Measurements from ENCODE around the gene HS2ST1.
"Not testable (repeated sequence)": the region's sequence is repeated elsewhere in the genome, so short reads cannot be mapped to it uniquely, and the experiment has no call there.

Gene HS2ST1

DNA sequence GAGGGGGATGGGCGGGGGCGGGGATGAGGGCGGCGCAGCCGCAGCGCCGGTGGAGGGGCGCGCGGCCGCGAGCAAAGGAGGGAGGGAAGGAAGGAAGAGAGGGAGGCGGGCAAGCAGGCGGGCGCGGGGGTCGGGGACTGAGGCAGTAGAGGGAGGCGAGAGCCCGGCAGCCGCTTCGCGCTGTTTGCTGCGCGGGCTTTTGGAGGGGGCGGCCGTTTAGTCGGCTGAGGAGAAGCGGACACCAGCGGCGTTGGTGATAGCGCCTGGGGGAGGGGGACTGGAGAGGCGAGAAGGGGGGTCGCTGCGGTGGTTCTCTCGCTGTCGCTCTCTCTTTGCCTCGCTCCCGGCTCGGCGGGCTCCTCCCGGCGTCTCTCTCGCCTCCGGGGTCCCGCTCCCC, at the start of gene HS2ST1:
Gene HS2ST1, plus strand, starts transcription at position 35 of the 397 bp plus-strand sequence.
- no peak for DNase-seq

DNA sequence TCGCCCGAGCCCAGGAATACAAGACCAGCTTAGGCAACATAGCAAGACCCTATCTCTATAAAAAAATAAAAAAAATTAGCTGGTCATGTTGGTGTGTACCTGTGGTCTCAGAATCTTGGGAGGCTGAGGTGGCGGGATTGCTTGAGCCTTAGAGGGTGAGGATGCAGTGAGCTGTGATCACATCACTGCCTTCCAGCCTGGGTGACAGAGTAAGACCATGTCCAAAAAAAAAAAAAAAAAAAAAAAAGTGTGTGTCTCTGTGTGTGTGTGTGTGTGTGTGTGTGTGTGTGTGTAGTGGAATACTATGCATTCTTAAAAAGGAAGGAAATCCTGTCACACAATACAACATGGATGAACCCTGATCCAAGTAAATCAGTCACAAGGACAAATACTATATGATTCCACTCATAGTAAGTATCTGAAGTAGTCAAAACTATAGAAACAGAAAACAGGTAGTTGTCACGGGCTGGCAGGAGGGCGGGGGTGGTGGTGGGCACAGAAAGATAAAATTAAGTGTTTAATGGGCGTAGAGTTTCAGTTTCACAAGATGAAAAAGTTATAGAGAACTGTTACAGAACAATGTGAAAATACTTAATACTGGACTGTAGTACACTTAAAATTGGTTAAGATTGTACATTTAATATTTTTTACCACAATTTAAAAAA, 48.3 kb upstream of the HS2ST1 start:
- no peak for DNase-seq

DNA sequence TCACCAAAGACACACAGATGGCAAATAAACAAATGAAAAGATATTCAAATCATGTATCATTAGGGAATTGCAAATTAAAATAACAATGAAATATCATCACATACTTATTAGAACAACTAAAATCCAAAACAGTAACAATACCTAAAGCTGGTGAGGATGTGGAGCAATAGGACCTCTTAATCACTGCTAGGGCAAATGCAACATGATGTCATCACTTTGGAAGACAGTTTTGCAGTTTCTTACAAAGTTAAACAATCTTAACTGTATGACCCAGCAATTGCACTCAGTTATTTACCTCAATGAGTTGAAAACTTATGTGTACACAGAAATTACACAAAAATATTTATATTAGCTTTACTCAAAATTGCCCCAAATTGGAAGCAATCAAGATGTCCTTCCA, 47.8 kb upstream of the HS2ST1 start:
- DNase-seq = no peak

DNA sequence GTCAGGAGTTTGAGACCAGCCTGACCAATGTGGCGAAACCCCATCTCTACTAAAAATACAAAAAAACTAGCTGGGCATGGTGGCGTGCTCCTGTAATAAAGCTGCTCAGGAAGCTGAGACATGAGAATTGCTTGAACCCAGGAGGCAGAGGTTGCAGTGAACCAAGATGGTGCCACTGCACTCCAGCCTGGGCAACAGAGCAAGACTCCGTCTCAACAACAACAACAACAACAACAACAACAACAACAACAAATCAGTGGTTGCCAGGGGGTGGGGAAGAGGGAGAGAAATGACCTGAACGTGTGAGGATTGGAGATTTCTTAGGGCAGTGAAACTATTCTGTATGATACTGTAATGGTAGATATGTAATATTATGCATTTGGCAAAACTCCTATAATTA, 47.2 kb upstream of the HS2ST1 start:
- not testable (repeated sequence) for DNase-seq

DNA sequence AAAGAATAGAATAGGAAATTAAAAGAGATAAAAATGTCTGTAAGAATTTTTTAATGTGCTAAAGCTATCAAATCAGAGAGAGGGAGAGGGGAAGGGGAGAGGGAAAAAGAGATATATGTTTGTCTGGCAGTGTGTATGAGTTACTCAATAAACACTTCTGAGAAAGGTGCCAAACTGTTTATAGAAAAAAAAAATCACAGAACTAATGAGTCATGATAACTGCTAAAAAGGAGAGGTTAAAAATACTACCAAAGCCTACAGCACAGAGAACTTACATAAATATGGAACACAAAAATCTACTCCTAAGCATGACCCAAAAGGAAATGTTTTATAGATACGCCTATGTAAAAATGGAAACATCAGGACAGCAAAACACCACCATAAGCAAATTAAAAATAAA, 46.0 kb upstream of the HS2ST1 start:
- no peak for DNase-seq

DNA sequence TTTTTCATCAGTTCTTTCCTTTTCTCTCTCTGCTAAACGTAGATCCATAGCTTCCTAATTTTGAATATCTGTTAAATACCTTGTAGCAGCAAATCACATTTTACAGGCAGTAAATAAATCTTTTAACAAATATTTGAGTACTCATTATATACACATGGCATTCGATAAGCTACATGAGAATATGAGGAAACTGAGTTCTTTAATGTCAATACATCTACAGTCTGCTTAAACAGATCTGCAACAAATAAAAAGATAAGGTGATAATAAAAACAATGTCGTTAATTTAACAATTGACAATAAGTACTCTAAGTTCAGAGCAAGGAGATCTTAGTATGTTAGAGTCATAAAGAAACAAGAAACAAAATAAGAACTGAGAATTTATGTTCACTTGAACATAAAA, 43.4 kb upstream of the HS2ST1 start:
- DNase-seq = no peak

DNA sequence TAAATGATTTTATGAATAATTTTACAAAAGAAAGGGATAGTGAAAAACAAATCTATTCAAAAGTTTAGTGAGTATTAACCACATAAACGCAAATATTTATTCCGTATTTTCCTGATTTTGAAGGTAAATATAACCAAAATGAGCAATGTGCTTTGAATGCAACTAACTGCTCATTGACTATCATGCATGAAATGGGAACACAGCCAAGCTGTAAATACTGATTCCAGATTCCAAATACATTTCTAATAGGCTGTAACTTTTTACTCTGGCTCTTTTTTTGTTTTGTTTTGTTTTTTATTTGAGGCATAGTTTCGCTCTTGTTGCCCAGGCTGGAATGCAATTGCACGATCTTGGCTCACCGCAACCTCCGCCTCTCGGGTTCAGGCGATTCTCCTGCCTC, 42.3 kb upstream of the HS2ST1 start:
- DNase-seq = no peak

DNA sequence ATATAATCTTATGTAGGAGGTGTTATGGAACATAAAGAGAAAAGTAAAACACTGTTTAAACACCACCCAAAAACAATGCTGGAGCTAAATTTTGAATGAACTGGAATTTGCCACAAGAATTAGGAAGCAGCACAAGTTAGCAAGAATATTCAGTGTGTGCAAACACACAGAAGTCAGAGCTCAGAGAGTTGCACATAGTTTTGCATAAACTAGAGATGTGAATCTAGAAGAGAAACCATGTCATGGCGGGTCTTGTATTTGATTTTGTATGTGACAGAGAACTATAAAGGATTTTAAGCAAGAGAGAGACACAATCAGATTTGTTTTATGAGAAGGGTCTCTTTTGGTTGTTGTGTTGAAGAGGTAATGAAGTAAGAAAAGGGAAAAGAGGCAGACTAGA, 38.7 kb upstream of the HS2ST1 start:
- DNase-seq = no peak

DNA sequence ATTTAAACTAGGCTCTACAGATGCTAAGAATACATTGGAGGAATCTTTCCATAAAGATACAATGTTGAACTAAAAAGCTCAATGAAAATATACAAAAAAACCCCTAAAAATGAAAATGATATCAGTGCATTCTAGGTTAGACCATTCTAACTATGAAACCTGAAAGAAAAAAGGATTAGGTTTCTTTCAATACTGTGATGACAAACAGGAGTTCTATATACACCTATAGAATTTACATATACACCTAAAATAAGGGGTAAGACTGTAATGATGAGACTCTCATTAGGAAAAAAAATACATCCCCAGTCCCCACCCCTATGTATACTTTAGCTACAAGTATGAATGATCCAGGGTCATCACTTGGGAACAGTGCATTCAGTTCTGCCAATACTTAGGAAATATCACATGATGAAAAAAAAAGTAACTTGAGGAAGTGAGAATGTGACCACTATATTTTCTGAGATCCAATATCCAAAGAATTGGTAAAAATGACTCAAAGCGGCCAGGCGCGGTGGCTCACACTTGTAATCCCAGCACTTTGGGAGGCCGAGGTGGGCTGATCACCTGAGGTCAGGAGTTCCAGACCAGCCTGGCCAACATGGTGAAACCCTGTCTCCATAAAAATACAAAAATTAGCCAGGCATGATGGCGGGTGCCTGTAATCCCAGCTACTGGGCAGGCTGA, 26.8 kb upstream of the HS2ST1 start:
- DNase-seq = no peak

DNA sequence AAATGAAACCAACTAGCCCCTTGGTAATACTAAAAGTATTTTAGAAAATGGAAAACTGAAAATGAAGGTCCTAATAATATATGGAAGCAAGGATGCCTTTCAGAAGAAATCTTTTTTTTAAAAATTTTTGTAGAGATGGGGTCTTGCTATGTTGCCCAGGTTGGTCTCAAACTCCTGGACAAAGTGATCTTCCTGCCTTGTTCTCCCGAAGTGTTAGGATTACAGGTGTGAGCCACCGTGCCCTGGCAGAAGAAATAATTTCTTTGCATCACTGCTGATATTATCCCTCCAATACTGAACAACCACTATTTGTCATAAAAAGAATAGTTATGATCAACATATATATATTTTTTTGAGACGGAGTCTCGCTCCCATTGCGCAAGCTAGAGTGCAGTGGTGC, 26.1 kb upstream of the HS2ST1 start:
- DNase-seq = no peak

DNA sequence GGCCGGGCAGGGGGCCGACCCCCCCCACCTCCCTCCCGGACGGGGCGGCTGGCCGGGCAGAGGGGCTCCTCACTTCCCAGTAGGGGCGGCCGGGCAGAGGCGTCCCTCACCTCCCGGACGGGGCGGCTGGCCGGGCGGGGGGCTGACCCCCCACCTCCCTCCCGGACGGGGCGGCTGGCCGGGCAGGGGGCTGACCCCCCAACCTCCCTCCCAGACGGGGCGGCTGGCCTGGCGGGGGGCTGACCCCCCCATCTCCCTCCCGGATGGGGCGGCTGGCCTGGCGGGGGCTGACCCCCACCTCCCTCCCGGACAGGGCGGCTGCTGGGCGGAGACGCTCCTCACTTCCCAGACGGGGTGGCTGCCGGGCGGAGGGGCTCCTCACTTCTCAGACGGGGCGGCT, 15.0 kb upstream of the HS2ST1 start:
- DNase-seq = not testable (repeated sequence)

DNA sequence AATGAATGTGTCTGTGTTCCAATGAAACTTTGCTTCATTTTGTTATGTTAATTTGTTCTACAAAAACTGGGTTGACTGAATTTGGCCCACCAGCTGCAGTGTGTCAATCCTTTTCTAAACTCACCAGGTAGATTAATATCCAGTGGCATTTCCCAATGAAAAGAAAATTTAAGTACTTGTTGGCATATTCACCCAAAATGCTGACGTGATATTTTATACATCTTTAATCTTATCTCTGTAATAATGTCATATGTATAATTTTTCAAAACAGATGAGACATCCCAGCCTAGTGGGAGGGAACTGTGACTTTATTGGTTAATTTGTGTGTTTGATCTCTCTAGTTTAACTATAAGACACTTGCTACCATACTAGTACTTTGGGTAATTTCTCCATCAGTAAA, 8.6 kb upstream of the HS2ST1 start:
- DNase-seq = no peak

DNA sequence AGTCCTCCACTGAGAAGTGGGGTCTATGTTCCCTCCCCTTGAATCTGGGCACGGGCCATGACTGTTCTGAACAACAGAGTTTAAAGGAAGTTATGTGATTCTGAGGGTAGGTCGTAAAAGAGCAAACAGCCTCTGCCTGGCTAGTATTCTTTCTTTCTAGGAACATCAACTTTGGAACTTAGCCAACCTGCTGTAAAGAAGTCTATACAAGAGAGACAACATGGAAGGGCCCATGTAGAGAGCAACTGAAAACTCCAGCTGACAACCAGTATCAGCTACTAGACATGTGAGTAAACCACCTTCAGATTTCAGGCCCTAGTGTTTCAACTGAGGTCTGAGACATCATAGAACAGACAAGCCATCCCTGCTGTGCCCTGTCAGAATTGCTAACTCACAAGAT, 8.0 kb upstream of the HS2ST1 start:
- no peak for DNase-seq

DNA sequence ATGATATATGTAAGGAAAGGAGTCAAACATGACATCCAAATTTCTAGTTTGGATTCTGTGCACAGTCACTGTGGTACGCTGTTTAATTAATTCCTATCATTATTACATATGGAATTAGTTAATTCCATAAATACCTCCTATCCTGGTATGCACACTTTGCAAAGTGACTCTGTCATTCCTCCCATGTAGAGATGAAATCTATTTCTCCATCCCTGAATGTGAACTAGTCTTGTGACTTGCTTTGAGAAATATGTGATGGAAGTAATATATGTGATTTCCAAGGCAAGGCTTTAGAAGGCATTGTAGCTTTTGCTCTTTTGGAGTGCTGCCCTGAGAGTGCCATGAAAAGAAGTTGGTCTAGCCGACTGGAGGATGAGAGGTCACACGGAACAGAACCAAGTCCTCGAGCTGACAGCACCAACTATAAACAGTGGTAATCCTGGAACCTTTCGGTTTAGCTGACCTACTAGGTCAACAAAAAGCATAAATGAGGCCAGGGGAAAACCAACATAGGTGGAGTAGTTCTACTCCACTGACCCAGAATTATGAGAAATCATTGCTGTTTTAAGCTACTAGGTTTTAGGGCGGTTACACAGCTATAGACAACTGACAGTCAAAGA, 2.0 kb upstream of the HS2ST1 start:
- DNase-seq = no peak

DNA sequence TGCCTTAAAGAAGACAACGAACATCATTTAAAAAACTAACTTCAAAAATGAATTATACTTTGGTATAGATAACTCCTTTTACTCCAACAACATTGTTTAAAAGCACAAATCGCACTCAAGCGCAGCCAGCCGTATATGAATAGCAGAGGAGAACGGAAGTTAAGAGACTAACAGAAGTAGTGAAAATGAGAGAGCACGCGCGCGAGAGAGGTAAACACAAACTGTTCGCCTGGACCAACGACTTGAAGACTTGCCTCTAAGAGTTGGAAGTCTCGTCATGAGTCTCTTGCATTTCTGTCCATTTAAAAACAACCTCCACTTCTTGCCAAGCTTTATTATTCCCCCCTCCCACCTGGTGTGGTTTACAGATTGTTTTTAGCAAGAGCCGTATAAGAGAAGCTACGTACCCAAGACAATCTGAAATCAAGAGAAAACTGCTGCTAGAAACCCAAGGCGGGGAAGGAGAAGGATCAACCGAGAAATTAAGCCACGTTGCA, 988 bp upstream of the HS2ST1 start:
- DNase-seq = no peak

DNA sequence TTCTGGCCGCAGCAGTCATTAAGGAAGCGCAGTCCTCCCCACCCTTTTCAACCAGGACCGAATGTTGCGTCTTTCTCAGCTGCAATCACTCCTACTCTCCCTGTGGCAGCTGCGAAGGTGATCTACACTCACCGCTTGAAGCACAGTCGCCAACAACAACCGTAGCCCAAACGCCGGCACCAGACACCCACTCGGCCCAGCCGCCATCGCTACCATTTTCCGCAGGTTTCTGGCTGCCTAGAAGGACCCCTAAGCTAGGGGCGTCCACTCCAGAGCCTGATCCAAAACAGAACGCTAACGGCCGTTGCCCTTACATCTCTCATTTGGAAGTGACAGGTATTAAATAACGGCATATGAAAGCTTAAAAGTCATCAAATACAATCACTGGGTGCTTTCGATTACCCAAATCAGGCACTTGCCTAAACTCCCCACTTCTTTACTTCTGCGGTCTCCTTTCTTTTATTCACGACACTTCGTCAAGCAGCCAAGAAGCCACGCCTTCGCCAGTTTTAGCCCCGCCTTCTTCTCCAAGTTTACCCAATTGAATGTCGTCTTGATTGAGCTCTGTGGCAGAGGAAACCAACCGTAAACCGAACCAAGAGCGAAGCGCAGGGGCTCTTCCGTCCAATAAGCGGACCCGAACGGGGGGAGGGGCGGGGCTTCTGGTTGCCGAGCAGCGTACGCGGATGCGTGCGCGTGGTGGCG, 387 bp upstream of the HS2ST1 start, which contains the start of gene SELENOF:
Gene SELENOF, minus strand, starts transcription at position 231 of the 705 bp plus-strand sequence. Its CDS starts 15 bp downstream, at position 216.
- peak; percentile 94 to 96 for DNase-seq

DNA sequence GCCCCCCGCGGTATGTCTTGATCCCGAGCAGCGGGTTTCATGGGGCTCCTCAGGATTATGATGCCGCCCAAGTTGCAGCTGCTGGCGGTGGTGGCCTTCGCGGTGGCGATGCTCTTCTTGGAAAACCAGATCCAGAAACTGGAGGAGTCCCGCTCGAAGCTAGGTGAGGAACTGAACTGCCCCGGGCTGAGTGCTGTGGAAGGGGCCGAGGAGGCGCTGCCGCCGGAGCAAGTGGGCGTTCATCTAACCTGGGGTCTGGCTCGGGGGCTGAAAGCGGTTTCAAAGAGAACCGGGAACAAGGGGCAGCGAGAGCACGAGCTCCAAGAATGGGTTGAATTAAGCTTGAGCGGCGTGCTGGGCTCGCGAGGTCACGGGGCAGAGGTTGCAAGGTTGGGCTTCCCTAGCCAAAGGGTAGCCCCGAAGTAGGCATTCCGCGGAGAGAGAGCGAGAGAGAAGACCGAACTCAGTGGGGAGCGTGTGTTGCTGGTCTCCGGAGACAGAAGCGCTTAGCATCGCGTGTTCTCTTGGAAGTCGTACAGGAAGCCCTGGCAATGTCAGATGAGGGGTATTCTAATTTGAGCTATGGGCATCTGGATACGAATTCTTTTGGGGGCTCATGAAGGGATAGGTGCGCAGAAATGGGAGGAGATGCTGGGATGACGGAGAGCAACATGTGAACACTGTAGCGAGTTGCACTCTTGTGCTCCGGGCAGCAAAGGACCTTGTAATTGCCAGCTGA, 732 bp downstream of the HS2ST1 start:
- peak in 1 of 2 experiments; percentile 20 for DNase-seq

DNA sequence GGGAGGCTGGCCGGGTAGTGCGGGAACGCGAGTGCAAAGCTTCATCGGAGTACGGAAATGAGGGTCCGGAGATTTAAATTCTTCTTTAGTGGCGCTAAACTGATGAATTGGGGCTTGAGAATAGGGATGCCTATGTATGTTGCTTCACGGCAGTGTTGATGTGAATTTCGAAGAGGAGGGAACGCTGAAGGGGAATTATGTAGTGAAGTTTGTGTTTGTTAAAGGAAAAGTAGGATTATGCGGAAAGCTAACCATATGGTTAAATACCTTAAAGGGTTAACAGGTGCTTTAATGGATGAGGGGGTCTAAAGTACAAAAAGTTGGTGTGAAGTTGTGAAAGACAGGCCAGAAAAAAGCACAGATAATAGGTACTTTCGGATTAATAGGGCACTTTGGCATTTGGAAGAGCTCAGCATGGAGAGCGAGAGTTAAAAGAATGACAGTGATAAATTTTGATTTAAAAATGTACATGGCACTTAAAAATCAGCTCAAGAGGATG, 1.4 kb downstream of the HS2ST1 start:
- DNase-seq = no peak

DNA sequence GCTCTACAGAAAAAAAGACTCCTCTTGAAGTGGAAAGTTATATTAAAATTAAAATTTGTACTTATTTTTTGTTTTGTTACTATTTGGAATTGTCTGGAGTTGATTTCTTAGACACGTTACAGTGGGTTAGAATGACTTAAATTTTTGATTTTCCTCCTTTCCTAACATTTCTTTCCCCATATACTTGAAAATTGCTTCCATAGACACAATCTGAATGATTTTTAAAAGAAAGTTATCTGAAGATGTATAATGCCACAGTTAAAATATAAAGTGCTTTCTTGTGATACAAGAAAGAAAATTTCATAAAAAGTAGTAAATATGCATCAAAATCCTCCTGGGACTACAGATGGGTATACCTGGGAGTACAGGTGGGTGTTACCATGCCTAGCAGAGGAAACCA, 2.3 kb downstream of the HS2ST1 start:
- DNase-seq = no peak

DNA sequence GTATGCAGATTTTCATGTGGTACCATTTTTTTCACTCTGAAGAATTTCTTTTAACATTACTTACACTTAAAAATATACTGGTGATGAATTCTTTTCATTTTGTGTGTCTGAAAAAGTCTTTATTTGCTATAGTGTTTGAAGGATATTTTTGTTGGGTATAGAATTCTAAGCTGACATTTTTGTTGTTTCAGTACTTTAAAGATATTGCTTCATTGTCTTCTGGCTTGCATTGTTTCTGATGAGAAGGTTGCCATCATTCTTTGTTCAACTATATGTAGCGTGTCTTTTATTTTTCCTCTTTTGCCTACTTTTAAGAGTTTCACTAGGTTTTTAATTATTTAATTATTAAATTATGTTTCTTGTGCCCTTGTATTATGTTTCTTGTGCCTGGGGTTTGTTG, 8.0 kb downstream of the HS2ST1 start:
- DNase-seq = no peak

DNA sequence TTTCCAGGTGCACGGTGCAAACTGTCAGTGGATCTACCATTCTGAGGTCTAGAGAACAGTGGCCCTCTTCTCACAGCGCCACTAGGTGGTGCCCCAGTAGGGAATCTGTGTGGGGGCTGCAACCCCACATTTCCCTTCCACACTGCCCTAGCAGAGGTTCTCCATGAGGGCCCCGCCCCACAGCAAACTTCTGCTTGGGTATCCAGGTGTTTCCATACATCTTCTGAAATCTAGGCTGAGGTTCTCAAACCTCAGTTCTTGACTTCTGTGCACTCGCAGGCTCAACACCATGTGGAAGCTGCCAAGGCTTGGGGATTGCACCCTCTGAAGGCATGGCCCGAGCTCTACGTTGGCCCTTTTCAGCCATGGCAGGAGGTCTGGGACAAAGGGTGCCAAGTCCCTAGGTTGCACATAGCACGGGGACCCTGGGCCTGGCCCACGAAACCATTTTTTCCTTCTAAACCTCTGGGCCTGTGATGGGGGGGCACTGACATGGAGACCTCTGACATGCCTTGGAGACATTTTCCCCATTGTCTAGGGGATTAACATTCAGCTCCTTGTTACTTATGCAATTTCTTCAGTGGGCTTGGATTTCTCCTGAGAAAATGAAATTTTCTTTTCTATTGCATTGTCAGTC, 10.0 kb downstream of the HS2ST1 start:
- DNase-seq = no peak

DNA sequence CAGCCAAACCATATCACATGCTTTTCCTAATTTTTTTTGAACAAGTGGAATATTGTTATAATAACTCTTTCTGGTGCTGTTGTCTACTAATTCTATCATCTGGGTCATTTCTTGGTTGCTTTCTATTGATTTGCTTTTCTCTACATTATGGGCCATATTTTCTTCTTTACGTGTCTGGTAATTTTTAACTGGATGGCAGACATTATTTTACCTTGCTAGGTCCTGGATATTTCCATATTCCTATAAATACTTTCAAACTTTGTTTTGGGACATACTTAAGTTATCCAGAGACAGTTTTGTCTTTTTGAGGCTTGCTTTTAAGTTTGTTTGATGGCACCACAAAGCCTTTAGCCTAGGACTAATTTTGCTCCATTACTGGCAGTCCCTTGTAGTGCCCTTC, 11.3 kb downstream of the HS2ST1 start:
- no peak for DNase-seq
